ENCODE data around the gene PLXDC1.

Gene PLXDC1

GRCh38 chr17:39113871-39114270 is 37.6 kb downstream of the PLXDC1 start:
- TF ChIP-seq CTCF (IDR thresholded peaks at IDR 0.05) = no peak

- no peak for TF ChIP-seq CTCF (IDR thresholded peaks at IDR 0.05)
Measured at GRCh38 chr17:39110435-39111136, 40.9 kb downstream of the PLXDC1 start.

- no peak for TF ChIP-seq CTCF (IDR thresholded peaks at IDR 0.05)
Measured at GRCh38 chr17:39108461-39109375, 42.7 kb downstream of the PLXDC1 start.

GRCh38 chr17:39107973-39108372 is 43.5 kb downstream of the PLXDC1 start:
- TF ChIP-seq CTCF (IDR thresholded peaks at IDR 0.05) = no peak

- TF ChIP-seq CTCF (IDR thresholded peaks at IDR 0.05) = no peak
Measured at GRCh38 chr17:39107155-39107554, 44.3 kb downstream of the PLXDC1 start.

GRCh38 chr17:39105705-39106104 is 45.7 kb downstream of the PLXDC1 start:
- no peak for TF ChIP-seq CTCF (IDR thresholded peaks at IDR 0.05)

- TF ChIP-seq CTCF (IDR thresholded peaks at IDR 0.05) = no peak
Measured at GRCh38 chr17:39104657-39105056, 46.8 kb downstream of the PLXDC1 start.

All from LNCAP (cell line).